Muscle of leg (tissue), 11 donors: Measurements from ENCODE around the gene XYLT1. TPM values are rescaled to one million over a fixed set of nuclear protein-coding genes. Genes with fewer than 3 reads are reported as not detected.

Source experiments
- DNase-seq: peaks from one replicate; pipeline ENCODE4 v3.0.0; 2013
- H3K27ac ChIP-seq: one replicate; pipeline ENCODE4 v1.5.1; 2013; ENCODE audit warnings: mild to moderate bottlenecking, low read length, control low read depth
- H3K27me3 ChIP-seq: one replicate; pipeline ENCODE4 v1.6.1; 2013; ENCODE audit warnings: low read length; ENCODE audit not compliant: control insufficient read depth, insufficient read depth
- H3K36me3 ChIP-seq: one replicate; pipeline ENCODE4 v1.6.1; 2013; ENCODE audit warnings: low read length; ENCODE audit not compliant: control insufficient read depth, insufficient read depth
- H3K4me1 ChIP-seq: one replicate; pipeline ENCODE4 v1.6.1; 2013; ENCODE audit warnings: low read length; ENCODE audit not compliant: control insufficient read depth, insufficient read depth
- H3K4me3 ChIP-seq: one replicate; pipeline ENCODE4 v1.5.1; 2013; ENCODE audit warnings: low read length, control low read depth
- H3K9me3 ChIP-seq: replicated peaks from 2 replicates; pipeline ENCODE4 v1.6.1; 2013; ENCODE audit warnings: low read depth, low read length; ENCODE audit not compliant: control insufficient read depth
- WGBS: methylation state at CpG from one replicate; pipeline ENCODE4 v1.1.5; 2013; ENCODE audit warnings: missing lambda C conversion rate; ENCODE audit not compliant: insufficient coverage; 5-methylcytosine and 5-hydroxymethylcytosine counted together
- polyA plus RNA-seq, 8 donors: library from polyadenylated mRNA; unstranded; fragments of 120-200 nt; gene quantifications; one replicate each; pipeline versions ENCODE4 v1.2.1 to v1.2.3, GENCODE V29; 2013; ENCODE audit warnings: inconsistent platforms in 1 of 8, low replicate concordance in 1 of 8; ENCODE audit not compliant: insufficient read length in 8 of 8, insufficient read depth in 1 of 8
- total RNA-seq: library from RNA; stranded (reverse); fragments of 120-200 nt; gene quantifications from one replicate; pipeline ENCODE4 v1.2.4, GENCODE V29; 2013

XYLT1 gene
- total and polyA plus RNA-seq, 9 donors = 4.3 to 9.7 (median 5.3) TPM

DNA sequence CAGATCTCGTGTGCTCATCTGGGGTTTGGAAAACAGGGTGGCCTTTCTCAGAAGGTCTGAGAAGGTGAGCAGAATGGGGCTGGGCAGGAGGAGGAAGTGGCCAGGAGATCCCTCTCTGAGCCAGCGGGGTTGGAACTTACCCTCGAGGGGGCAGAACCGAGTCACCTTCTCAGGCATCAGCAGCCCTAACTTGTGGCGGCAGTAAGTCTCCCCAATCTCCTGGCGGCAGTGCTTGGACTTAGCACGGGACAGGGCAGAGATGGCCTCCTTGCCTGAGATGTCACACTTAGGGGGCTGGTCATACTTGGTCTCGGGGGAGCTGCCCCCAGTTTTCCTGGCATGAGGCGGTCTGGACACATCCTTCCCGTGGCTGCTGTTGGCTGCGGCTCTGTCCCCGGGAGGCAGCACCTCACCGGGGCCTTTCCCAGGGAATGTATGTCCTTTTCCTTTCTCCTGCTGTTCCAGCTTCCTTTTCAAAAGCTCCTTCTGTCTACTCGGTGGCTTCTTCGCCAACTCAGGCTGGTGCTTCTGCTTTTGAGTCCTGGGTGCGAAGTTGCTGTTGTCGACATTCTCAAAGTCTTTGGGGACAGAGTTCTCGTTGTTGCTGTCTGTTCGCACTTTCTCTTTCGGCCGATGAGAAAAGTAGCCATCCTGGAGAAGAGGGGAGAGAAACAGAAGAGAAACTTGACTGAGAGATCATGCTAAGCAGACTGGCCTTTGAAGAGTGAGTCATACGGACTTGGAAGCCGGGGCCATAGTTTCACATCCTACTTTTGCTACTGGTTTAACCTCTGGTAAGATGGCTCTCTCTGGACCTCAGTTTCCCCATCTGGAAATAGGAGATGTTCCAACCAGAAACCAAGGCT, 211.7 kb downstream of the XYLT1 start:
- DNase-seq = peak; percentile 61
- Histone ChIP-seq H3K9me3 (no peaks in the 10 kb centered on the region), H3K4me1 (no peaks in the 10 kb centered on the region), H3K4me3 (no peak overlapping the region), H3K27ac (no peak overlapping the region), H3K27me3 (no peaks in the 10 kb centered on the region), H3K36me3 (no peaks in the 10 kb centered on the region)
- 73% methylated on average over 17 of the region's 23 CpGs for WGBS

DNA sequence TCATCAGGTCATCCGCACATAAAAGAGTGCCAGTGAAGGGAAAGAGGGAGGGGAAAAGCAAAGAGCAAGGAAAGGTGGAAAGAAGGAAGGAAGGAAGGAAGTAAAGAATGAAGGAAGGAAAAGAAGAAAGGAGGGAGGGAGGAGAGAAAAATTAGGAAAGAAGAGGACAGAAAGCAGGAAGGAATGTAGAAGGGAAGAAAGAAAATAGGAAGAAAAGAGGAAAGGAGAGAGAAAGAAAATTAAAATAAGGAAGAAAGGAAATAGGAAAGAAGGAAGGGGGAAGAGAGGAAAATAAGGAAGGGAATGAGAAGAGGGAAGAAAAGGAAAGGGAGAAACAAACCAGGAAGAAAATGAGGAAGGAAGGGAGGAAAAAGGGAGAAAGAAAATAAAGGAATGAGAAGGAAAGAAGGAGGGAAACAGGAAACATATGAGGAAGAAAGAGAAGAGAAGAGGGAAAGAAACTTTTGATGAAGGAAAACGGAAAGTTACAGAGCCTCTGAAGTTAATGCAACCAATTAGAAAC, 212.6 kb downstream of the XYLT1 start:
- no peaks in the 10 kb centered on the region for H3K36me3 ChIP-seq
- no peaks in the 10 kb centered on the region for H3K9me3 ChIP-seq
- no peaks in the 10 kb centered on the region for H3K27me3 ChIP-seq
- WGBS = 92% methylated on average over 1 of the region's 2 CpGs
- H3K27ac ChIP-seq = no peak overlapping the region
- no peak overlapping the region for H3K4me3 ChIP-seq
- DNase-seq = no peak
- H3K4me1 ChIP-seq = peaks cover 2% of the 10 kb centered on the region

DNA sequence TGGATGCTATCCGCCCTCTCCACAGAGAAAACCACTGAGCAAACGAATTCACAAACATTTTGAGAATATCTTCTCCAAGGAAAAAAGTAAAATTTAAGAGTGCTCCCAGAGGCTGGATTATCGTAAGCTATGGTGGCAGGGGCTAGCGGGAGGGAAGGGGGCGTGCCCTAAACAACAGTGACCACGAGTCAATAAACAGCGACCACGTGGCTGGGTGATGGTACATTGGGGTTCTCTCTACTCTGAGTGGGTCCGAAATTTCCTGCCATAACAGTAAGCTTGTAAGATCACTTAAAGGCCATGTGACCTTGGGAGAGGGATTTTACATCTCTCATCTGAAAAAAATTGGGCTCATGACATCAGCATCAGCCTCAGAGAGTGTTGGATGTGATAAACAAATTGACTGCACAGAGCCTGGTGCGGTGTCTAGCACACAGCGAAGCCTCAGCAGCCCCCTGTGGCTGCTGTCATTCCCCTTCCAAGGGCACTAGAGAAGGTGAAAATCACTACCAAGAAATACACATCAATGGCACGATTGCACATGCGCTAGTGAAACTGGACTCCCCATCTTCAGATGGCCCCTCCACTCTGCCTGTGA, 213.2 kb downstream of the XYLT1 start:
- peaks cover 2% of the 10 kb centered on the region for H3K4me1 ChIP-seq
- no peak overlapping the region for H3K27ac ChIP-seq
- WGBS = 84% methylated on average over 3 of the region's 13 CpGs
- H3K27me3 ChIP-seq = no peaks in the 10 kb centered on the region
- H3K9me3 ChIP-seq = no peaks in the 10 kb centered on the region
- no peak overlapping the region for H3K4me3 ChIP-seq
- no peaks in the 10 kb centered on the region for H3K36me3 ChIP-seq
- DNase-seq = no peak

DNA sequence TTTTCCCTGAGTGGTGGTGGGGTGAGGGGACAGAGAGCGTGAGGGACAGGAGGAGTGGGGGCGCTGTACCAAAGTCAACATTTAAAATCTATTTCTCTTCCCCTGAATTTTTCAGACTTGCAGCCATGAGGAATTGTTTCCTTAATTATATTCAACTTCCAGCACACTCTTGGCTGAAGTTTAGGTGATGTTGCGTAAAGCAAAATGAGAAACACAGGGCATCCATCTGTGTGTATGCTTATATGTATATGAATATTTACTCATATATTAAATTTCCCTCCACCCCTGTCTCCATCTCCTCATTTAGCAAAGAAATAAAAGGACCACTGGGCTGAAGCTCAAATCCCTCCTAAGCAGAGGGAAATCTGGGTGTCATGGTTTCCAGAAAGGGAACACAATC, 218.1 kb downstream of the XYLT1 start:
- Histone ChIP-seq H3K4me3 (no peak overlapping the region), H3K27me3 (no peaks in the 10 kb centered on the region), H3K4me1 (peaks cover 2% of the 10 kb centered on the region), H3K9me3 (no peaks in the 10 kb centered on the region), H3K36me3 (no peaks in the 10 kb centered on the region), H3K27ac (no peak overlapping the region)
- peak; percentile 79 for DNase-seq
- WGBS = no CpG with 5 or more reads among the region's 3 CpGs

DNA sequence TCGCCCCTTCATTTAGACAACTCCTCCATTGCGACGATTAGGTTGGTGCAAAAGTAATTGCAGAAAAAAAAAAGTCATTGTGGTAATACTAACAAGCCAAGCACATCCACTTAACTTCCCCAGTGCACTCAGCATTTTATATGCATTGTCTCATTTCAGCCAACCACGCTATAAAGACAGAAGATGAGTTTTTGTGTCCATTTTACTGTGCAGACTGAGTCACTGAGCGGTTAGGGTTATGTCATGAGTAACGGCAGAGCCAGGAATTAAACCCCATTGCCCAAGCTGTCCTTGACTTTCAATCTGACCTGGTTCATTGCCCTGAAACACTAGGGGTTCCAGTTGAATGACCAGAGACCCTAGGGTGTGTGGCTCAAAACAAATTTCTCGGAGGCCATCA, 218.7 kb downstream of the XYLT1 start:
- H3K4me3 ChIP-seq = no peak overlapping the region
- no peak overlapping the region for H3K27ac ChIP-seq
- H3K27me3 ChIP-seq = no peaks in the 10 kb centered on the region
- H3K4me1 ChIP-seq = peaks cover 2% of the 10 kb centered on the region
- no peaks in the 10 kb centered on the region for H3K9me3 ChIP-seq
- H3K36me3 ChIP-seq = no peaks in the 10 kb centered on the region
- no peak for DNase-seq
- WGBS = 67% methylated on average over 2 of the region's 7 CpGs

DNA sequence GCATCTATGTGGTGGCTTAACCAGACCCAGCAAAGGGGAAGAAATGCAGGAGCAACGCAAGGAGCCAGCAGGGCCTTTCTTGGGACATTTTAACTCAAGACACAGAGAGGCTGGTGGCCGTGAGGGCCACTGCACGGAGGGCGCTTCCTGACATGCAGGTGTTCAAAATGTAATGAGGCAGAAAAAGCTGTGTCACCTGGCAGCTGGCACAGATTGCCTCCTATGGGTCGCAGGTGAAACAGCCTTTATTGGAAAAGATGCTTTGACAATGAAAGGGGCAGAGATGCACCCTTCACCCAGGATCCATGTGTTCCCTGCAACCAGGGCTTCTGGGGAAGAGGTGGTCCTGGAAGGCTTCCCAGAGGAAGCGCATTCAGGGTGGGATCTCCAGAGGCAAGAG, 219.3 kb downstream of the XYLT1 start:
- H3K36me3 ChIP-seq = no peaks in the 10 kb centered on the region
- no peak overlapping the region for H3K4me3 ChIP-seq
- H3K4me1 ChIP-seq = peaks cover 2% of the 10 kb centered on the region
- 86% methylated on average over 5 of the region's 6 CpGs for WGBS
- H3K27me3 ChIP-seq = no peaks in the 10 kb centered on the region
- no peak overlapping the region for H3K27ac ChIP-seq
- DNase-seq = no peak
- H3K9me3 ChIP-seq = no peaks in the 10 kb centered on the region

DNA sequence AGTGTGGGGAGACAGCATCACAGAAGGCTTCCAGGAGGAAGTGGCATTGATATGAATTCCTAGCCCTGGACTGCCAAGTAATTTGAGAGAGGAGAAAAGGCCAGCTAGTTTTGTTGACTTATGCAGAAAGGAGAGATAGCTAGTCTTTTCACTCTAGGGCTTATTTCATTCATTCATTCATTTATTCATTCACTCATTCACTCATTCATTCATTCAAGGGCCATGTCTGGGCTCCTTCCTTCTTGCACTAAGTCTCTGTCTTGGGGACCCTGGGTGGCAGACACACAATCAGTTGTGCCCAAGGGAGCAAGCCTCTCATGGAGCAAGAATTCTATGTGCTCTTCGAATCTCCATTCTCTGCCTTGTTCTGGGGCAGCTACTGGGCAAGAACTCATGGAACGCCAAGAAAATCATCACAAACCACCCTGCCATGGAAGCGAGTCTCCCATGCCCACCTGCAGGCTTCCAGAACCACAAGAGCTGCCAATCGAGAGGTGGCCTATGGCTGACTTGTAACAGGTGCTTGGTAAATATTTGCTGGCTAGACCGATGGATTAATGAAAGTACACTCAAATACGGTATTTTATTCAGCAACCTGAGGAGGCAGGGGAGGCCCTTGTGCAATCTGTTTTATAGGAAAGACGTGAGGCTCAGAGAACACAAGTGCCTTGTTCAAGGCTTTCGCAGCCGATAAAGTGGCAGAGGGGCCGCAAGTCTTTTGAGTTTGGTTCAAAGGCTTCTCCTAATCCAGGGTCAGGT, 223.6 kb downstream of the XYLT1 start:
- H3K9me3 ChIP-seq = no peaks in the 10 kb centered on the region
- no peak for DNase-seq
- WGBS = 87% methylated on average over 9 of the region's 10 CpGs
- H3K27me3 ChIP-seq = peaks cover 2% of the 10 kb centered on the region
- no peak overlapping the region for H3K4me3 ChIP-seq
- no peaks in the 10 kb centered on the region for H3K36me3 ChIP-seq
- H3K4me1 ChIP-seq = no peaks in the 10 kb centered on the region
- H3K27ac ChIP-seq = no peak overlapping the region

DNA sequence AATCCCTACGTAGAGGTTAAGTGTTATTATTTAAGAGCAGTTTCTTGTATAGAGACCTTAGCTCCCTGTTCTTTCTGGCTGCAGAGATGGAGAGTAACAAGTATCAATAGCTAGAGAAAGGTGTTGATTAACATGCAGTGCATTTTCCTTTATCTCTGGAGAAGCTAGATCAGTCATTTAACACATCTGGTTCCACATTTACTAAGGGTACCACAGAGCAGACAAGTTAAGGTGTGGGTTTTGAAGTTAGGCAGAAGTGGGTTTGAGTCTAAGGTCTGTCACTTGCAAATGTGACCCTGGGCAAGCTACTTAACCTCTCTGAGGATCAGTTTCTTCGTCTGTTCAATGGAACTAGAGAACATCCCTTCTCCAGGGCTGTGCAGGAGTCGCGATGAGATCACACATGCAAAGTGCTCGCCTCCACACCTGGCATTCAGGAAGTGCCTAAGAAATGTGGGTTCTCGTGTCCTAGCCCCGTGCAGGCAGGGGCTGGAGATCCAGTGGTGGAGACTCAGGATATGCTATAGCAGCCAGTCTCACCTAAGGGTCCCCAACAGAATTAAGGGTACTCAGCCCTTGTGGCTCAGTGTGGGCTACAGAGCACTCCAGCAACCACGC, 224.4 kb downstream of the XYLT1 start:
- no peak overlapping the region for H3K4me3 ChIP-seq
- WGBS = 71% methylated on average over 8 of the region's 8 CpGs
- H3K36me3 ChIP-seq = no peaks in the 10 kb centered on the region
- H3K9me3 ChIP-seq = no peaks in the 10 kb centered on the region
- DNase-seq = no peak
- peaks cover 3% of the 10 kb centered on the region for H3K4me1 ChIP-seq
- no peak overlapping the region for H3K27ac ChIP-seq
- peaks cover 2% of the 10 kb centered on the region for H3K27me3 ChIP-seq

DNA sequence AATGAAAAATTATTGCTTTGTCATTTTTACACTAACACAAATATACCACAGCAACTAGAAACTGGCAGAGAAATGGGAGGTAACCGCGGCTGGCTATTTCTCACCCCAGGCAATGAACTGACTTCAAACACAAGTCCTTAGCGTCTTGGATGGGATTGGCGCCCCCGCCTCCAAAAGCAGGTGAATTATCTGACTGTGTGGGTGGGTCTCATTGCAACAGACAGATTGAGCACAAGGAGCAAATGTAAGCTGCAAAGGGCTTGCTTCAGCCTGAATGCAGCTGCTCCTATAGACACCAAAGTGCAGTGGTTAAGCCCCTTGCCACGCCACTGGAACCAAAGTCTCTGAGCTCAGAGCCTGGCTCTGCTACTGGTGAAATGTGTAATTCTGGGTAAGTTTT, 225.0 kb downstream of the XYLT1 start:
- H3K27ac ChIP-seq = no peak overlapping the region
- no peak overlapping the region for H3K4me3 ChIP-seq
- peaks cover 4% of the 10 kb centered on the region for H3K4me1 ChIP-seq
- H3K36me3 ChIP-seq = no peaks in the 10 kb centered on the region
- DNase-seq = no peak
- WGBS = 80% methylated on average over 2 of the region's 6 CpGs
- no peaks in the 10 kb centered on the region for H3K9me3 ChIP-seq
- peaks cover 2% of the 10 kb centered on the region for H3K27me3 ChIP-seq
